ENCODE results near the gene DHTKD1. TPM values are rescaled to one million over a fixed set of nuclear protein-coding genes. Genes with fewer than 3 reads are reported as not detected.

Gene DHTKD1
- total RNA-seq, 1 donor from 2014 or later, result 16.7 TPM

- TF ChIP-seq CTCF (IDR thresholded peaks at IDR 0.05), result no peak
- no peak overlapping the region for H3K4me3 ChIP-seq
- intact Hi-C loops (cut with DNase I), result no loop called here
- H3K36me3 ChIP-seq, result no peaks in the 10 kb centered on the region
- peaks cover 8% of the 10 kb centered on the region for H3K4me1 ChIP-seq
- H3K27ac ChIP-seq, result no peak overlapping the region
- ATAC-seq (no peak), DNase-seq (no peak)
- no peaks in the 10 kb centered on the region for H3K9me3 ChIP-seq
- H3K27me3 ChIP-seq, result no peaks in the 10 kb centered on the region
These were observed 4.8 kb downstream of the DHTKD1 start for GRCh38 chr10:12073526-12073925.

GRCh38 chr10:12077580-12078180 is 8.9 kb downstream of the DHTKD1 start:
- no peaks in the 10 kb centered on the region for H3K36me3 ChIP-seq
- no peak for TF ChIP-seq CTCF (IDR thresholded peaks at IDR 0.05)
- no peaks in the 10 kb centered on the region for H3K9me3 ChIP-seq
- H3K27me3 ChIP-seq, result no peaks in the 10 kb centered on the region
- peak; percentile 35 for ATAC-seq
- H3K27ac ChIP-seq, result no peak overlapping the region
- no peaks in the 10 kb centered on the region for H3K4me1 ChIP-seq
- intact Hi-C loops (cut with DNase I), result no loop called here
- no peak overlapping the region for H3K4me3 ChIP-seq
- no peak for DNase-seq

- Histone ChIP-seq H3K36me3 (peaks cover 27% of the 10 kb centered on the region), H3K27me3 (no peaks in the 10 kb centered on the region), H3K4me3 (no peak overlapping the region), H3K27ac (no peak overlapping the region), H3K9me3 (no peaks in the 10 kb centered on the region), H3K4me1 (no peaks in the 10 kb centered on the region)
- no peak for TF ChIP-seq CTCF (IDR thresholded peaks at IDR 0.05)
- intact Hi-C loops (cut with DNase I), result no loop called here
- no peak for DNase-seq
- no peak for ATAC-seq
These were observed 12.7 kb downstream of the DHTKD1 start for GRCh38 chr10:12081470-12081869.

- Histone ChIP-seq H3K4me3 (no peak overlapping the region), H3K9me3 (no peaks in the 10 kb centered on the region), H3K4me1 (no peaks in the 10 kb centered on the region), H3K27me3 (no peaks in the 10 kb centered on the region), H3K27ac (no peak overlapping the region), H3K36me3 (peaks cover 31% of the 10 kb centered on the region)
- no peak for TF ChIP-seq CTCF (IDR thresholded peaks at IDR 0.05)
- intact Hi-C loops (cut with DNase I), result no loop called here
- DNase-seq, result no peak
- ATAC-seq, result no peak
These were observed 13.3 kb downstream of the DHTKD1 start for GRCh38 chr10:12081879-12082557.

- no peak overlapping the region for H3K4me3 ChIP-seq
- H3K36me3 ChIP-seq, result peaks cover 76% of the 10 kb centered on the region
- H3K4me1 ChIP-seq, result no peaks in the 10 kb centered on the region
- no peak overlapping the region for H3K27ac ChIP-seq
- no peaks in the 10 kb centered on the region for H3K9me3 ChIP-seq
- H3K27me3 ChIP-seq, result no peaks in the 10 kb centered on the region
- ATAC-seq (no peak), DNase-seq (peak; percentile 46)
- intact Hi-C loops (cut with DNase I), result no loop called here
- no peak for TF ChIP-seq CTCF (IDR thresholded peaks at IDR 0.05)
These were observed 20.2 kb downstream of the DHTKD1 start for GRCh38 chr10:12088919-12089318.

Measured in upper lobe of right lung (tissue), 1 donor.